ENCODE data around the gene BASP1. TPM values are rescaled to one million over a fixed set of nuclear protein-coding genes. Genes with fewer than 3 reads are reported as not detected.

BASP1 gene
- 0.26 and 1.2 TPM in 2 replicates for total RNA-seq

GRCh38 chr5:17217493-17218352, at the start of gene BASP1:
Gene BASP1, plus strand, starts transcription at chr5:17217631. Its CDS starts 57,586 bp downstream, at chr5:17275217.

